Chondrocyte (in vitro differentiated cells): ENCODE measurements around the gene EZR. TPM values are rescaled to one million over a fixed set of nuclear protein-coding genes. Genes with fewer than 3 reads are reported as not detected.

Experiments
- DNase-seq: peaks from one replicate; pipeline ENCODE4 v3.0.0; 2021; ENCODE audit warnings: mixed read lengths, low spot score
- H3K27ac Mint-ChIP-seq: one replicate; pipeline ENCODE4 v1.8.0; 2021; ENCODE audit warnings: mild to moderate bottlenecking, moderate library complexity, mixed read lengths; ENCODE audit not compliant: unreplicated experiment
- H3K27me3 Mint-ChIP-seq: 2 replicates; pipeline ENCODE4 v1.8.0; 2021; ENCODE audit warnings: low read depth, mixed read lengths
- H3K36me3 Mint-ChIP-seq: 2 replicates; pipeline ENCODE4 v1.8.0; 2021; ENCODE audit warnings: low read depth, mixed read lengths
- H3K4me1 Mint-ChIP-seq: 2 replicates; pipeline ENCODE4 v1.8.0; 2021; ENCODE audit warnings: low read depth, mild to moderate bottlenecking, mixed read lengths
- H3K4me3 Mint-ChIP-seq: one replicate; pipeline ENCODE4 v1.8.0; 2021; ENCODE audit warnings: mild to moderate bottlenecking, moderate library complexity, mixed read lengths; ENCODE audit not compliant: unreplicated experiment
- H3K9me3 Mint-ChIP-seq: 2 replicates; pipeline ENCODE4 v1.8.0; 2021; ENCODE audit warnings: low read depth, mixed read lengths
- CTCF ChIP-seq: fragments of 200-600 bp; sonication (generic); IDR thresholded peaks from 2 replicates; pipeline ENCODE4 v1.5.0; 2021; ENCODE audit warnings: antibody characterized with exemption, mild to moderate bottlenecking, moderate library complexity
- total RNA-seq: library from RNA; stranded (reverse); gene quantifications from 3 replicates; pipeline ENCODE4 v1.2.1, GENCODE V29; 2021

The EZR gene
- total RNA-seq, 1 donor from 2014 or later = 71.5 TPM

GRCh38 chr6:158861686-158862381 lies 42.7 kb upstream of the EZR start:
- Mint-ChIP-seq H3K27ac (no peak overlapping the region), H3K9me3 (peaks cover 3% of the 10 kb centered on the region), H3K27me3 (no peaks in the 10 kb centered on the region), H3K4me1 (peaks cover 20% of the 10 kb centered on the region), H3K36me3 (no peaks in the 10 kb centered on the region), H3K4me3 (no peak overlapping the region)
- no peak for TF ChIP-seq CTCF
- DNase-seq = no peak

- H3K4me3 Mint-ChIP-seq = no peak overlapping the region
Measured at GRCh38 chr6:158860279-158860865, 41.2 kb upstream of the EZR start.

GRCh38 chr6:158856261-158856660 lies 37.1 kb upstream of the EZR start:
- no peaks in the 10 kb centered on the region for H3K36me3 Mint-ChIP-seq
- TF ChIP-seq CTCF = no peak
- no peaks in the 10 kb centered on the region for H3K27me3 Mint-ChIP-seq
- no peak for DNase-seq
- H3K27ac Mint-ChIP-seq = no peak overlapping the region
- no peak overlapping the region for H3K4me3 Mint-ChIP-seq
- no peaks in the 10 kb centered on the region for H3K9me3 Mint-ChIP-seq
- peaks cover 2% of the 10 kb centered on the region for H3K4me1 Mint-ChIP-seq

More at GRCh38 chr6:158860279-158860865, 41.2 kb upstream of the EZR start:
- H3K9me3 Mint-ChIP-seq = peaks cover 3% of the 10 kb centered on the region
- no peak overlapping the region for H3K27ac Mint-ChIP-seq
- DNase-seq = no peak
- no peaks in the 10 kb centered on the region for H3K27me3 Mint-ChIP-seq
- no peak for TF ChIP-seq CTCF
- H3K4me1 Mint-ChIP-seq = peaks cover 20% of the 10 kb centered on the region
- H3K36me3 Mint-ChIP-seq = no peaks in the 10 kb centered on the region

- H3K9me3 Mint-ChIP-seq = no peaks in the 10 kb centered on the region
- DNase-seq = no peak
- TF ChIP-seq CTCF = no peak
- no peak overlapping the region for H3K27ac Mint-ChIP-seq
- peaks cover 17% of the 10 kb centered on the region for H3K4me1 Mint-ChIP-seq
- no peaks in the 10 kb centered on the region for H3K27me3 Mint-ChIP-seq
- no peak overlapping the region for H3K4me3 Mint-ChIP-seq
- H3K36me3 Mint-ChIP-seq = no peaks in the 10 kb centered on the region
Measured at GRCh38 chr6:158854214-158855101, 35.3 kb upstream of the EZR start.

GRCh38 chr6:158853880-158854213 lies 34.7 kb upstream of the EZR start:
- H3K4me3 Mint-ChIP-seq = no peak overlapping the region
- no peak for TF ChIP-seq CTCF
- H3K27ac Mint-ChIP-seq = no peak overlapping the region
- no peaks in the 10 kb centered on the region for H3K27me3 Mint-ChIP-seq
- DNase-seq = no peak
- H3K4me1 Mint-ChIP-seq = peaks cover 22% of the 10 kb centered on the region
- no peaks in the 10 kb centered on the region for H3K9me3 Mint-ChIP-seq
- H3K36me3 Mint-ChIP-seq = no peaks in the 10 kb centered on the region
